Measurements from ENCODE around the gene SASH1.

GRCh38 chr6:148348335-148348734 is 5.7 kb downstream of the SASH1 start:
- TF ChIP-seq CTCF (IDR thresholded peaks at IDR 0.05) (no peak), POLR2A (IDR thresholded peaks at IDR 0.05) (no peak)

Measured in heart left ventricle (tissue), 13 donors.